ENCODE results near the gene RAB5A. TPM values are rescaled to one million over a fixed set of nuclear protein-coding genes. Genes with fewer than 3 reads are reported as not detected.
"Not testable (repeated sequence)": the region's sequence is repeated elsewhere in the genome, so short reads cannot be mapped to it uniquely, and the experiment has no call there.

The RAB5A gene
- total RNA-seq, 2 donors from 2014 or later = 39.7 to 40.6 TPM

GRCh38 chr3:20015525-20015924, 68.6 kb downstream of the RAB5A start:
- no peaks in the 10 kb centered on the region for H3K4me1 ChIP-seq
- no peak for DNase-seq (ENCODE audit: low spot score)
- H3K4me3 ChIP-seq = no peak overlapping the region
- TF ChIP-seq, protein P1, sequence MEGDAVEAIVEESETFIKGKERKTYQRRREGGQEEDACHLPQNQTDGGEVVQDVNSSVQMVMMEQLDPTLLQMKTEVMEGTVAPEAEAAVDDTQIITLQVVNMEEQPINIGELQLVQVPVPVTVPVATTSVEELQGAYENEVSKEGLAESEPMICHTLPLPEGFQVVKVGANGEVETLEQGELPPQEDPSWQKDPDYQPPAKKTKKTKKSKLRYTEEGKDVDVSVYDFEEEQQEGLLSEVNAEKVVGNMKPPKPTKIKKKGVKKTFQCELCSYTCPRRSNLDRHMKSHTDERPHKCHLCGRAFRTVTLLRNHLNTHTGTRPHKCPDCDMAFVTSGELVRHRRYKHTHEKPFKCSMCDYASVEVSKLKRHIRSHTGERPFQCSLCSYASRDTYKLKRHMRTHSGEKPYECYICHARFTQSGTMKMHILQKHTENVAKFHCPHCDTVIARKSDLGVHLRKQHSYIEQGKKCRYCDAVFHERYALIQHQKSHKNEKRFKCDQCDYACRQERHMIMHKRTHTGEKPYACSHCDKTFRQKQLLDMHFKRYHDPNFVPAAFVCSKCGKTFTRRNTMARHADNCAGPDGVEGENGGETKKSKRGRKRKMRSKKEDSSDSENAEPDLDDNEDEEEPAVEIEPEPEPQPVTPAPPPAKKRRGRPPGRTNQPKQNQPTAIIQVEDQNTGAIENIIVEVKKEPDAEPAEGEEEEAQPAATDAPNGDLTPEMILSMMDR (IDR thresholded peaks at IDR 0.05) = no peak
- no peaks in the 10 kb centered on the region for H3K27me3 ChIP-seq
- H3K36me3 ChIP-seq = no peaks in the 10 kb centered on the region
- no peaks in the 10 kb centered on the region for H3K9me3 ChIP-seq
- no peak overlapping the region for H3K27ac ChIP-seq

DNA sequence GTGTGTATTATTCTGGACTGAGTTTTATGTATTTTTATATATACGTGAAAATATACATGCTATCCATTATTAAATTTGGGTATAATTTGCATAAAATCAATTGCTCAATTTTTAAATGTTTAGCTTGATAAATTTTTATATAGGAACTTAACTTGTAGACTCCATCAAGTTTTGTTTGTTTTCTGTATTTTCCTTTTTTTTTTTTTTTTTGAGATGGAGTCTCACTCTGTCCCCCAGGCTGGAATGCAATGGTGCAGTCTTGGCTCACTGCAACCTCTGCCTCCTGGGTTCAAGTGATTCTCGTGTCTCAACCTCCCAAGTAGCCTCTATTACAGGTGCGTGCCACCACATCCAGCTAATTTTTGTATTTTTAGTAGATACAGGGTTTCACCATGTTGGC, 69.2 kb downstream of the RAB5A start:
- not testable (repeated sequence) for H3K4me3 ChIP-seq; H3K36me3 ChIP-seq; H3K27me3 ChIP-seq; DNase-seq (ENCODE audit: low spot score); H3K27ac ChIP-seq; H3K4me1 ChIP-seq; H3K9me3 ChIP-seq

GRCh38 chr3:20022954-20023622, 76.2 kb downstream of the RAB5A start:
- Histone ChIP-seq H3K9me3 (no peaks in the 10 kb centered on the region), H3K4me1 (peaks cover 0 to 16% of the 10 kb centered on the region in 2 donors), H3K4me3 (no peak overlapping the region), H3K27ac (peak overlapping the region; percentile 46 to 66), H3K27me3 (no peaks in the 10 kb centered on the region), H3K36me3 (no peaks in the 10 kb centered on the region)
- TF ChIP-seq, protein P1 (IDR thresholded peaks at IDR 0.05) = no peak
- DNase-seq (ENCODE audit: low spot score) = no peak

- Histone ChIP-seq H3K27me3 (no peaks in the 10 kb centered on the region), H3K36me3 (no peaks in the 10 kb centered on the region), H3K4me3 (no peak overlapping the region), H3K4me1 (peaks cover 0 to 16% of the 10 kb centered on the region in 2 donors), H3K9me3 (no peaks in the 10 kb centered on the region), H3K27ac (peak overlapping the region; percentile 46 to 66)
- no peak for DNase-seq (ENCODE audit: low spot score)
- TF ChIP-seq, protein P1 (IDR thresholded peaks at IDR 0.05) = no peak
Measured at GRCh38 chr3:20023623-20024405, 76.9 kb downstream of the RAB5A start.

- H3K27ac ChIP-seq = no peak overlapping the region
- TF ChIP-seq, protein P1 (IDR thresholded peaks at IDR 0.05) = no peak
- no peak overlapping the region for H3K4me3 ChIP-seq
- no peaks in the 10 kb centered on the region for H3K36me3 ChIP-seq
- no peaks in the 10 kb centered on the region for H3K27me3 ChIP-seq
- H3K4me1 ChIP-seq = peaks cover 0 to 16% of the 10 kb centered on the region in 2 donors
- DNase-seq (ENCODE audit: low spot score) = no peak
- H3K9me3 ChIP-seq = no peaks in the 10 kb centered on the region
Measured at GRCh38 chr3:20027136-20027535, 80.2 kb downstream of the RAB5A start.

DNA sequence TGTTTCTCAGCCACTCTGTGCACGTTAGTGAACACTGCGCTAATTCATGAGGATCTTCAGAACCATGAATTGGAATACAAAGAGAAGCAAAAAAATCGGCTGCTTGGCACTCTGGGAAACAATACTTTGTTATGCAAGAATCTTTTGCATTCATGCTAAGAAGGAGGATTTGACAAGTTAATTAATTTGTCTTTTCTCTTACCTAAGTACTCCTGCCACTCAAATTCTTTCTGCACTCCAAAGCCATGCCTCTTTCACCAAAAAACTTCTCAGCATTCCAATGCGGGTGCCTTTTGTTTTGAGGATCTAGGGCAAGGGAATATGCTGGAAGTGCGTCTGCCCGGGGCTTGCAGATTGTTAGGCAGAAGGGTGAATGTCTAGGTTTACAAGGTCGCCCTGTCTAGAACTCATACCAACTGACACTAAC, 82.0 kb downstream of the RAB5A start:
- no peak for DNase-seq (ENCODE audit: low spot score)
- no peaks in the 10 kb centered on the region for H3K27me3 ChIP-seq
- peaks cover 0 to 5% of the 10 kb centered on the region in 2 donors for H3K4me1 ChIP-seq
- no peak overlapping the region for H3K4me3 ChIP-seq
- no peaks in the 10 kb centered on the region for H3K9me3 ChIP-seq
- no peaks in the 10 kb centered on the region for H3K36me3 ChIP-seq
- TF ChIP-seq, protein P1 (IDR thresholded peaks at IDR 0.05) = no peak
- H3K27ac ChIP-seq = no peak overlapping the region

DNA sequence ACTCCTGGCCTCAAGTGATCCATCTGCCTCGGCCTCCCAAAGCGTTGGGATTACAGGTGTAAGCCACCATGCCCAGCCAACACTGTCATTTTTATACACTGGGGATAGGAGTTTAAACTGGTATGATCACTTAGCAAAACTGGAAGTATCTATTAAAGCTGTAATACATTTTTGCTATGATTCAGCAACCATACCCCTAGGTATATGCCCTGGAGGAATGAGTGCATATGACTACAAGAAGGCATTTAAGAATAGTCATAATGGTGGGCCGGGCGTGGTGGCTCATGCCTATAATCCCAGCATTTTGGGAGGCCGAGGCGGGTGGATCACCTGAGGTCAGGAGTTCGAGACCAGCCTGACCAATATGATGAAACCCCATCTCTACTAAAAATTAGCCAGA, 85.0 kb downstream of the RAB5A start:
- H3K4me3 ChIP-seq; DNase-seq (ENCODE audit: low spot score); H3K9me3 ChIP-seq; H3K27me3 ChIP-seq; H3K27ac ChIP-seq; H3K4me1 ChIP-seq; H3K36me3 ChIP-seq: not testable (repeated sequence)

Data from right atrium auricular region (tissue), 2 donors.